Uterus (tissue), 4 donors: ENCODE results near the gene BCAS3. TPM values are rescaled to one million over a fixed set of nuclear protein-coding genes. Genes with fewer than 3 reads are reported as not detected.

Experiments
- DNase-seq, 2 donors: peaks; one replicate each; pipeline ENCODE4 v3.0.0-alpha.2; 2019 to 2020
- H3K27ac ChIP-seq, 2 donors: fragments of 200-600 bp; sonication (generic); 1 replicate in 1 of 2; 2 replicates in 1 of 2; pipeline ENCODE4 v1.5.1; 2016 to 2018
- H3K27me3 ChIP-seq, 2 donors: fragments of 200-600 bp; sonication (generic); one replicate each; pipeline ENCODE4 v1.5.1; 2018 to 2019; ENCODE audit warnings: control low read depth in 1 of 2
- H3K36me3 ChIP-seq, 2 donors: fragments of 200-600 bp; sonication (generic); one replicate each; pipeline ENCODE4 v1.5.1; 2019; ENCODE audit warnings: control low read depth in 1 of 2
- H3K4me1 ChIP-seq, 2 donors: fragments of 200-600 bp; sonication (generic); one replicate each; pipeline ENCODE4 v1.5.1; 2018 to 2019; ENCODE audit warnings: control low read depth in 1 of 2
- H3K4me3 ChIP-seq, 2 donors: fragments of 200-600 bp; sonication (generic); 1 replicate in 1 of 2; 2 replicates in 1 of 2; pipeline ENCODE4 v1.5.1; 2018 to 2019; ENCODE audit warnings: mild to moderate bottlenecking in 1 of 2
- H3K9me3 ChIP-seq, 2 donors: fragments of 200-600 bp; sonication (generic); one replicate each; pipeline ENCODE4 v1.5.1; 2019; ENCODE audit warnings: control low read depth in 1 of 2
- CTCF ChIP-seq, 4 experiments: fragments of 200-600 bp in 2 of 4; fragments of 450-650 bp in 2 of 4; sonication (generic) in 2 of 4; IDR thresholded peaks; one replicate each; pipeline ENCODE4 v1.5.1; 2016 to 2019; ENCODE audit warnings: antibody characterized with exemption in 4 of 4, mild to moderate bottlenecking in 2 of 4, moderate library complexity in 1 of 4
- POLR2A ChIP-seq, 2 donors: fragments of 450-650 bp; IDR thresholded peaks; one replicate each; pipeline ENCODE4 v1.6.1; 2016; ENCODE audit warnings: antibody characterized with exemption in 2 of 2, mild to moderate bottlenecking in 1 of 2, moderate library complexity in 1 of 2
- intact Hi-C: fragments of 100-400 bp; cut with DNase I; formaldehyde crosslinking; loops from one replicate; pipeline ENCODE4 v1.15.1; 2023; ENCODE audit warnings: low total_unique reads
- total RNA-seq, 4 donors: library from RNA; depleted of rRNA in 3 of 4; stranded (reverse); fragments of >200 nt in 3 of 4; gene quantifications; one replicate each; pipeline versions ENCODE4 v1.1.0 to v1.2.4, GENCODE V29; 2014 to 2023
- donor health status: DM: yes; HTN: yes; CAD: no.

BCAS3 gene
- total RNA-seq, 4 donors from 2014 or later, result 42.6 to 147 (median 83.7) TPM

DNA sequence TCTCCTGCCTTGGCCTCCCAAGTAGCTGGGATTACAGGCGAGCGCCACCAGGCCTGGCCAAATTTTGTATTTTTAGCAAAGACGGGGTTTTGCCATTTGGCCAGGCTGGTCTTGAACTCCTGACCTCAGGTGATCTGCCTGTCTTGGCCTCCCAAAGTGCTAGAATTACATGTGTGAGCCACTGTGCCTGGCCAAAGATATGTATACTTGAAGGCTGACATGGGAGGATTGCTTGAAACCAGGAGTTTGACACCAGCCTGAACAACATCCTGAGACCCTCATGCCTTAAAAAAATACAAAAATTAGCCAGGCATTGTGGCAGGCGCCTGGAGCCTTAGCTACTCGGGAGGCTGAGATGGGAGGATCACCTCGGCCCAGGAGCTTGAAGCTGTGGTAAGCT, 3.1 kb downstream of the BCAS3 start:
- intact Hi-C loops, result no loop called here
- Histone ChIP-seq H3K4me1 (peaks cover 0 to 5% of the 10 kb centered on the region in 2 donors), H3K4me3 (no peak overlapping the region), H3K27ac (no peak overlapping the region), H3K9me3 (no peaks in the 10 kb centered on the region), H3K36me3 (no peaks in the 10 kb centered on the region), H3K27me3 (no peaks in the 10 kb centered on the region)
- no peak for DNase-seq
- TF ChIP-seq POLR2A (IDR thresholded peaks at IDR 0.05) (no peak), CTCF (IDR thresholded peaks at IDR 0.05) (no peak)

GRCh38 chr17:60685437-60685836, 7.8 kb downstream of the BCAS3 start:
- no peak for DNase-seq
- no peaks in the 10 kb centered on the region for H3K27me3 ChIP-seq
- no peaks in the 10 kb centered on the region for H3K9me3 ChIP-seq
- H3K36me3 ChIP-seq, result no peaks in the 10 kb centered on the region
- intact Hi-C loops, result no loop called here
- no peak overlapping the region for H3K4me3 ChIP-seq
- no peaks in the 10 kb centered on the region for H3K4me1 ChIP-seq
- TF ChIP-seq POLR2A (IDR thresholded peaks at IDR 0.05) (no peak), CTCF (IDR thresholded peaks at IDR 0.05) (no peak)
- no peak overlapping the region for H3K27ac ChIP-seq

DNA sequence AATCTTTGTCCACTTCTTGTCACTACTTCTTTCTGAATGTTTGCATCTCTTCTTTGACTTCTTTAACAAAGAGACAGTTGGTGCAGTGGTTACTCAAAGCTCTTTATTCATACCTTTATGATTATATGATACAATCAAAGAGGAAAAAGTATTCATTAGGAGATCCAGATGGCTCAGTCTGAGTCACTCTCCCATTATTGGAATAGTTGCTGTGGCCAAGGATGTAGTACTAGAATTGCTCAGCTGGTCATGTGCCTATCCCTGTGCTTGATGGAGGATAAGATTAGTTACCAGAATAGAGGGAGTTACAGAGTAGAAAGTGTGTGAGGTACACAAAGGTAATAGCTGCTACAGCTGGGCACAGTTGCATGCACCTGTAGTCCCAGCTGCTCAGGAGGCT, 18.3 kb downstream of the BCAS3 start:
- no peaks in the 10 kb centered on the region for H3K9me3 ChIP-seq
- H3K36me3 ChIP-seq, result no peaks in the 10 kb centered on the region
- intact Hi-C loops, result no loop called here
- DNase-seq, result no peak
- H3K27me3 ChIP-seq, result no peaks in the 10 kb centered on the region
- TF ChIP-seq POLR2A (IDR thresholded peaks at IDR 0.05) (no peak), CTCF (IDR thresholded peaks at IDR 0.05) (no peak)
- no peak overlapping the region for H3K4me3 ChIP-seq
- H3K27ac ChIP-seq, result no peak overlapping the region
- no peaks in the 10 kb centered on the region for H3K4me1 ChIP-seq

GRCh38 chr17:60699090-60699489, 21.4 kb downstream of the BCAS3 start:
- H3K36me3 ChIP-seq, result no peaks in the 10 kb centered on the region
- DNase-seq, result no peak
- no peak overlapping the region for H3K4me3 ChIP-seq
- TF ChIP-seq POLR2A (IDR thresholded peaks at IDR 0.05), result no peak
- TF ChIP-seq CTCF (IDR thresholded peaks at IDR 0.05), result no peak
- no peak overlapping the region for H3K27ac ChIP-seq
- no peaks in the 10 kb centered on the region for H3K4me1 ChIP-seq
- intact Hi-C loops, result no loop called here
- H3K9me3 ChIP-seq, result no peaks in the 10 kb centered on the region
- no peaks in the 10 kb centered on the region for H3K27me3 ChIP-seq

GRCh38 chr17:60704170-60704569, 26.5 kb downstream of the BCAS3 start:
- Histone ChIP-seq H3K36me3 (no peaks in the 10 kb centered on the region), H3K9me3 (no peaks in the 10 kb centered on the region), H3K27ac (no peak overlapping the region), H3K27me3 (no peaks in the 10 kb centered on the region), H3K4me1 (no peaks in the 10 kb centered on the region), H3K4me3 (no peak overlapping the region)
- no peak for TF ChIP-seq CTCF (IDR thresholded peaks at IDR 0.05)
- no peak for TF ChIP-seq POLR2A (IDR thresholded peaks at IDR 0.05)
- intact Hi-C loops, result no loop called here
- DNase-seq, result no peak
